ENCODE measurements around the gene HES3.
"Not testable (repeated sequence)": the region's sequence is repeated elsewhere in the genome, so short reads cannot be mapped to it uniquely, and the experiment has no call there.

The HES3 gene

DNA sequence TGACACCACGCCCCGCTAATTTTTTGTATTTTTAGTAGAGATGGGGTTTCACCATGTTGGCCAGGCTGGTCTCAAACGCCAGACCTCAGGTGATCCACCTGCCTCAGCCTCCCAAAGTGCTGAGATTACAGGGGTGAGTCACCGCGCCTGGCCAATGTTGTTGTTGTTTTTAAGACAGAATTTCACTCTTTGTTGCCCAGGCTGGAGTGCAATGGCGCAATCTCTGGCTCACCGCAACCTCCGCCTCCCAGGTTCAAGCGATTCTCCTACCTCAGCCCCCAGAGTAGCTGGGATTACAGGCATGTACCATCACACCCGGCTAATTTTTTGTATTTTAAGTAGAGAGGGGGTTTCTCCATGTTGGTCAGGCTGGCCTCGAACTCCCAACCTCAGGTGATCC lies 24.3 kb upstream of the HES3 start:
- DNase-seq (ENCODE audit: low spot score) = not testable (repeated sequence)

DNA sequence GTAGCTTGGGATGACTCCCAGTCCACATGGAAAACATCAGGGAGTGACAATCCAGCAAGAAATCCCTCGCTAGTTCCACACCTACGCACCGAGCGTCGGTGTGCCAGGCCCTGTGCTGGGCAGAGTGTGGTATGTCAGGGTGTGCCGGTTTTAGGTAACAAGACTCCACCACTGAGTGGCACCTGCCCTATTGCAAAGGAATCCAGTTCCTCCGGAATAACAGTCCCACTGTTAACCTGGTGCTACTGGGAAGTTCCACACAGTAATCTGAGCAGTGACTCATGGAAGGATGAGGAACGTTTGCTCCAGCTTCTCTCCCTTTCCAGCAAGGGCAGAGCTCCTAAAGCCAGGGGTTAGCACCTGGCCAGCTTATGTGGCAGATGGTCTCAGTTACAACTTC lies 23.7 kb upstream of the HES3 start:
- no peak for DNase-seq (ENCODE audit: low spot score)

DNA sequence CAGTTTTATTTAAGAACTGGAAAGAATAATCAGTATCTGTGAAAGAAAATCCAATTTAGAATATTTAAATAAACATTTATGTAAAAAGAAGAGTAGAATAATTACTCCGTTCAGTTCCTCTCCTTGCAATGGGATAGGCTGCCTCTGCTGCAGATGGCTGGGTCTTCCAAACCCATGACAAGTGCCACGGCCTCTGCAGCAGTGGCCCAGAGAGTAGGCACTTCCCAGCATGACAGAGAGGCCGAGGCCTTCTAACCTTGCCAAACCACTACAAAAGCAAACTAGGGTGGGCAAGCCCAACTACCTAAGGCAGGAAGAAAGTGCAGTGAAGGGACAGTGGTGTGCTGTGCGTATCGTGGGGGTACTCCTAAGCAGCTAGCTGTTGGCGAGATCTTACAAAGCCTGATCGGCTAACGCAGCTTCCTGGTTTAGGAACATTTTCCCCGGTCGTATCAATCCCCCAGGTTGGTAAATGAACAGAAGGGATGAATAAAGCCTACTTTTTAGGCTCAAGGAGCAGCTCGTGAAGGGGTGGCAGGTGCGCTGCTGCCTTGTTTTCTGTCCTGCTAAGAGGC lies 22.7 kb upstream of the HES3 start:
- no peak for DNase-seq (ENCODE audit: low spot score)

GRCh38 chr1:6222636-6223035 lies 21.3 kb upstream of the HES3 start:
- no peak for DNase-seq (ENCODE audit: low spot score)

DNA sequence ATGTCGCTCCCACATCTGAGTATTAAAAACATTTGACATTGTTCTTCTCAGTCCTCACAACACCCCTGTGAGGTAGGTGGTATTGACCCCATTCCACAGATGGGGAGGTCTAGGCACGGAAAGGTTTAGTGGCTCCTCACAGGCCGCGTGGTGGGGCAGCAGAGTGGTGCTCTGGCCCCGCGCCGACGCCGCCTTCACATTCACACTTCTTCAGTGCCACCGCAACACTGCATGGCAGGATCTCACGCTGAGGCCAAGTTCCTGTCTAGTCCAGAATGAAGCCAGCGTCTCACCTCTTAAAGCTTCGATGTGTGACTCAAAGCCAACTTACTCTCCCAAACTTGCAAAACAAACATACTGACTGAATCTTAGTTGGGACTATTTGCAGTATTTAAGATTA lies 20.4 kb upstream of the HES3 start:
- no peak for DNase-seq (ENCODE audit: low spot score)

DNA sequence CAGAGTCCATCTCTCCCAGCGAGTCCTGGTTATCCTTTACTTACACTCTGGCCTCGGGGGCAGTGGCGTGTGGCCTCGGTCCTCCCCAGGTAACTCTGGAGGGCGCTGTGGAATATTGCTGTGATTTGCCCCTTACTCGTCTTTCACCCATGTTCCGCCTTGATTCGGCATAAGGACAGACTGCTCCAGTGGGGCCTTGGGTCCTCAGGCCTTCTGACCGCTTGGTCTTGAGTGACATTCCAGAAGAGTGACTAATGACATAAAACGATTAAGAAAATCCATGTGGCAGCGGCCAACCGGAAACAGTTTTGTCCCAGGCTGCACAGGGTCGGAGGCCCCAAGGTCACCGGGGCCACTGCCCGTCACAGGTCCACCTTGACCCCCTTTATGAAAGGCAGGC lies 19.3 kb upstream of the HES3 start:
- no peak for DNase-seq (ENCODE audit: low spot score)

DNA sequence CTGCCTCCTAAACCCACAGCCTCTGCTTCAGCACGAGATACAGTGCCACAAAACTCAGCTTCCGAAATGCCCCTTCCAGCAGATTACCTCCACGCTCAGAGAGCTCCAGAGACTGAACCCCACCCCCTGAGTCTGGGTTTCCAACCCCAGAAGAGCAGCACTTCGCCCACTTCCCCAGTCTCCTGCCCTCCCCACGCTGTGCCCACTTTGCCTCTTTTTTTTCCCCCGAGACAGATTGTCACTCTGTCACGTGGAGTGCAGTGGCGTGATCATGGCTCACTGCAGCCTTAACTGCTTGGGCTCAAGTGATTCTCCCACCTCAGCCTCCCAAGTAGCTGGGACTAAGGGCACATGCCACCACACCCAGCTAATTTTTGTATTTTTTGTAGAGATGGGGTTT lies 18.3 kb upstream of the HES3 start:
- DNase-seq (ENCODE audit: low spot score) = no peak

DNA sequence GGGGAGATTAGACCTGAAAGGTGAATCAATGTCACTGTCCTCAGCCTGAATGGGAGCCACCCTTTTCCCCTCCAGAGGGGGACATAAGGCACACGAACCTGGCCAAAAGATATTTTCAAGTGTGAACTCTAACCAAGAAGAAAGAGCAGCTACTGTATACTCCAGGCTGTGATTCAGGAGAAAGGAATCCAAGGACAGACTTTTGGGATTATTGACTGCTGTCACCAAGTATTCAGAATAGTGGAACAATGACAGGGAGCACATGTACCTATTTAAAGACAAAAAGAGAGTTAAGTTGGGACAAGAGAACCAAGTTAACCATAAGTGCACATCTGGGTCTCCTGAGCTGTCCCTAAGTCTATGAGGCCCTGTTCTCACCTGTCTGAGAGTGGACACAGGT lies 10.6 kb upstream of the HES3 start:
- DNase-seq (ENCODE audit: low spot score) = no peak

GRCh38 chr1:6234502-6235295 lies 9.3 kb upstream of the HES3 start:
- DNase-seq (ENCODE audit: low spot score) = no peak

DNA sequence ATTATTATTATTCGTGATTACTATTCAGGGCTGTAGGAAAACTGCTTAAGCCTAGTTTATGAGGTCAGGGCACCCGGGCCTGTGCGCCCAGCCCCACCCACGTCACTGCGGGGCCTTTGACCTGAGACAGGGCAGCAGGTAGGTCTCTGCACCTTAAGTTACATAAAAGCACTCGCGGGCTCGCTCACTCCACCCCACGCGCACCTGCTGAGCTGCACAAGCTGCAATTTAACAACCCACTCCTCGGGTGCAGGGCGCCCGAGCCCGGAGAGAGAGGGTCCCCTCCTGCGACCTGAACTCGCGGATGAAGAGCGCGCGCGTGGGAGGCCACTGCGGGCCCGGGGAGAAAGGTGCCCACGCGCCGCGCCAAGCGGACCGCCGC lies 8.7 kb upstream of the HES3 start:
- DNase-seq (ENCODE audit: low spot score) = no peak

DNA sequence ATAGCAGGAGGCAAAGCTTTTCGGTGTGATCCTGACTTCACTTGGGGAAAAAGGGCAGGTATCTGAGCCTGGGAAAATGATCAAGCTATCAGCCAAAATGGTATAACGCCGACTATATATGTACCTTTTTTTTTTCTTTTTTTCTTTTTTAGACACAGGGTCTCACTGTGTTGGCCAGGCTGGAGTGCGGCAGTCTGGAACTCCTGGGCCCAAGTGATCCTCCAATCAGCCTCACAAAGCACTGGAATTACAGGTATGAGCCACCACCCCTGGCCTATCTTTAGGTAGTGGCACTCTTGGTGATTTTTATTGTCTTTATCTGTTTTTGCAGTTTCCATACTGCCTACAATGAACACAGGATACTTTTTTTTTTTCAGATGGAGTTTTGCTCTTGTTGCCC lies 6.9 kb upstream of the HES3 start:
- DNase-seq (ENCODE audit: low spot score) = no peak

GRCh38 chr1:6239213-6239752 lies 4.7 kb upstream of the HES3 start:
- no peak for DNase-seq (ENCODE audit: low spot score)

DNA sequence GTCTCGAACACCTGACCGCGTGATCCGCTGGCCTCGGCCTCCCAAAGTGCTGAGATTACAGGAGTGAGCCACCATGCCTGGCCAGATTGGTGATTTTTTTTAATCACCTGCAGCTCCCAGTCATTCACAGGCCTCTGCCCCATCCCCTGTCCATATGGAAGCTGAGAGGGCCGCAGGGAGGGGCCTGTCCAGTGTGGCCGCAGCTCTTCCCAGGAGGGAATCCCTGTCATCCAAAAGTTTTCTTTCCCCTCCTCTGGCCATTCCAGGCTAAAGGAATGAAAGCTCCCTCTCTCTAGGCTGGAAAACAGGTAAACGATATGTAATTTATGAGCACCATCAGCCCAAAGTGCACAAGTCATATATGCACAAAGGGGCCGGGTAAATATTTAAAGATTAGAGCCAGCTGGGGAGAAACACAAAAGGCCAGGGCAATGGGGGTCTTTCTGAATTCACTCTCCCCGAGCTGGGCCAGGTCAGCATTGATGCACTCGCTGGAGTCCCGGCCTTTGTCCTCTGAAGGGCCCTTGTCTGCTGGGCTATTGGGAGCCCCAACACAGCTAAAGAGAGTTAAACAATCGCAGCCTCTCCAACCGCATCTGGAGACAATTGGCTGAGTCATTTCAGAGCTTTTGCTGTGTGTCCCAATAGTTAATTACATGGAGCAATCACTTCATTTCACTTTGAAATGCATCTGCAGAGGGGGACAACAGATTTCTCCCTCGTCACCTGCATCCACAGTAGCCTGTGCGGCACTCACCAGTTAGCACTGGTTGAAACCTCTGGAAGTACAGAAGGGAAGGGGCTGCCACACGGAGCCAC lies 3.8 kb upstream of the HES3 start:
- DNase-seq (ENCODE audit: low spot score) = peak; percentile 68

- DNase-seq (ENCODE audit: low spot score) = no peak
Observed at GRCh38 chr1:6241107-6241886, 2.7 kb upstream of the HES3 start.

GRCh38 chr1:6241887-6242740 lies 1.9 kb upstream of the HES3 start:
- no peak for DNase-seq (ENCODE audit: low spot score)

DNA sequence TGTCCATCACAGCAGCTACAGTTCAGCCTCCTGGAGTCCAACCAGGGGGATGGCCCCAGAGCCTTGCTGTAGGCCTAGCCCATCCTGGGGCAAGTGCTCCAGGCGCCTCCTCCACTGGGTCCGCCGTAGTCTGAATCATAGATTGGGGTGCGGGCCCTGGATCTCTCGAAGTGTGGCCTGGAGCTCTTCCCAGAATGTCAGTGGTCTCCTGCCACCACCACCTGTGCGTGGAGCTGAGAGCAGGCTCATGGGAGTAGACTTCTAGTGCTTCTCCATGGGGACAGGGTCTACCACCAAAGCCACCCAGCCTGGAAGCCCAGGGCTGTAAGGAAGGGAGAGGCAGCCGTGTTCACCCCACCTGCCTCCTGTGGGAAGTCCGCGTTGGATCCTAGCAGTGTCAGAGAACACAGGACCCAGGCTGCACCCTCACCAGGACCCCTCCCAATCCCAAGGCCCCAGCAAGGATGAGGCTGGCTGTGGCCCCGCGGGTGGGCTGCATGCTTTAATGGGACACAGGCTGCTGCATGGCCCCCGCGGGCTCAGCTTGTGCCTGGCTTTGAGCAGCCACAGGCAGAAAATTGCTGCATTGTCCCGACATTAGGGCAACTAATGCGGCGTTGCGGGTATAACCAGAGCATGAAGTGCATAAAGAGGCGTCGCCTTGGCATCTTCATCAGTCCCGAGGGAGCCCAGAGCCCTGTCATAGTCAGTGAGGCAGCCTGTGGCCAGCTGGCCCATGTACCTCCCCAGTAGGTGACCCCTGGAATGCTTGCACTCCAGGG lies 735 bp upstream of the HES3 start:
- DNase-seq (ENCODE audit: low spot score) = no peak

DNA sequence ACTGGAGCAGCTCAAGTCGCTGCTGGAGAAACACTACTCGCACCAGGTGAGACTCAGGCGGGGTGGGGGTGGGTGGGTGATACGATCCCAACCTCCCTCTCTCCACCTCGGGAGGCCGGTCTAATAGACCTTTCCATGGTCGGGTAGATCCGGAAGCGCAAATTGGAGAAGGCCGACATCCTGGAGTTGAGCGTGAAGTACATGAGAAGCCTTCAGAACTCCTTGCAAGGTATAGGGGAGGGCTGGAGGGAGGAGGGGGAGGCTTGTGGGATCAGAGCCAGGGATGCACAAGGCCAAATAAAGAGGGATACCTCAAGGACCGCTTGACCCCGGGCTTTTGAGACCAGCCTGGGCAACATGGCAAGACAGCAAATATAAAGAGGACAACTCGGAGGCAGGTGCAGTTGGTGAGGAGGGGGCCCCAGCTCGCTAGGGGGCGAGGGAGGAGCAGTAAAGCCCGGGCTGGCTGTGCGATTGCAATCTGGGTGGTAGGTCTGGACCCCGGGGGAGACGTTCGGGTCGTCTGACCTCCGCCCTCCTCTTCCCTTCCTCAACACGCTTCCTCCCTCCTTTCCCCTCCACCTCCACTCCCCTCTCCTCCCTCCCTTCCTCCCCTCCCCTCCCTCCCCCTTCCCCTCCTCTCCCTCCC lies 546 bp downstream of the HES3 start:
- DNase-seq (ENCODE audit: low spot score) = no peak

- DNase-seq (ENCODE audit: low spot score) = peak; percentile 88
Observed at GRCh38 chr1:6245086-6245868, 1.3 kb downstream of the HES3 start.

GRCh38 chr1:6245869-6246496 lies 2.0 kb downstream of the HES3 start:
- DNase-seq (ENCODE audit: low spot score) = no peak
